GM12891 (cell line): ENCODE data around the gene OR1C1.

ENCODE experiments used
- POLR2AphosphoS5 ChIP-seq: IDR thresholded peaks from 2 replicates; pipeline ENCODE4 v1.6.1; 2011; ENCODE audit warnings: low read depth, low read length, control low read depth
- POU2F2 ChIP-seq: IDR thresholded peaks from 2 replicates; pipeline ENCODE4 v1.6.1; 2011; ENCODE audit warnings: low read depth, mild to moderate bottlenecking, control low read depth, low read length, moderate library complexity

GRCh38 chr1:247716546-247716945, 43.8 kb downstream of the OR1C1 start, which contains the start of gene OR6F1:
- TF ChIP-seq POLR2AphosphoS5 (no peak), POU2F2 (no peak)
